HepG2 (cell line): Measurements from ENCODE around the gene RELL1. TPM values are rescaled to one million over a fixed set of nuclear protein-coding genes. Genes with fewer than 3 reads are reported as not detected.
A peak's percentile ranks its signal among the peaks of the same experiment; 100 is the strongest.

Source experiments
- CEBPG ChIP-seq: IDR thresholded peaks from 2 replicates; pipeline ENCODE4 v1.6.1; 2016
- EHMT2 ChIP-seq: fragments of 200-600 bp; sonication (generic); IDR thresholded peaks from 2 replicates; pipeline ENCODE4 v1.7.0; 2017; ENCODE audit warnings: antibody characterized with exemption, low read depth, low read length, borderline replicate concordance
- KLF12 ChIP-seq: sonication (generic); formaldehyde crosslinking; IDR thresholded peaks from 2 replicates; pipeline ENCODE4 v1.4.0; 2020; ENCODE audit warnings: missing genetic modification reagents, borderline replicate concordance
- MEF2D ChIP-seq: sonication (generic); formaldehyde crosslinking; IDR thresholded peaks from 2 replicates; pipeline ENCODE4 v1.5.1; 2020; ENCODE audit warnings: mild to moderate bottlenecking, missing genetic modification reagents
- MEIS2 ChIP-seq: sonication (generic); formaldehyde crosslinking; IDR thresholded peaks from 2 replicates; pipeline ENCODE4 v1.9.0; 2021; ENCODE audit warnings: mild to moderate bottlenecking, missing genetic modification reagents
- MIXL1 ChIP-seq: IDR thresholded peaks from 2 replicates; pipeline ENCODE4 v1.6.1; 2016
- MLX ChIP-seq: IDR thresholded peaks from 2 replicates; pipeline ENCODE4 v1.6.1; 2016
- MTF2 ChIP-seq: sonication (generic); formaldehyde crosslinking; IDR thresholded peaks from 2 replicates; pipeline ENCODE4 v1.5.0; 2020; ENCODE audit warnings: missing genetic modification reagents, borderline replicate concordance
- PCBP2 ChIP-seq: fragments of 200-400 bp; formaldehyde crosslinking; optimal IDR thresholded peaks from 2 replicates; pipeline ENCODE3; 2018; ENCODE audit warnings: low read length, low read depth; ENCODE audit not compliant: poor library complexity, severe bottlenecking
- SNAPC4 ChIP-seq: sonication (generic); formaldehyde crosslinking; IDR thresholded peaks from 2 replicates; pipeline ENCODE4 v1.4.0; 2020; ENCODE audit warnings: mild to moderate bottlenecking, missing genetic modification reagents
- ZBTB10 ChIP-seq: sonication (generic); formaldehyde crosslinking; IDR thresholded peaks from 2 replicates; pipeline ENCODE4 v1.4.0; 2020; ENCODE audit warnings: missing genetic modification reagents, borderline replicate concordance
- ZBTB42 ChIP-seq: sonication (generic); formaldehyde crosslinking; IDR thresholded peaks from 2 replicates; pipeline ENCODE4 v1.5.0; 2020; ENCODE audit warnings: mild to moderate bottlenecking, missing genetic modification reagents
- ZHX1 ChIP-seq: sonication (generic); formaldehyde crosslinking; IDR thresholded peaks from 2 replicates; pipeline ENCODE4 v1.8.1; 2022; ENCODE audit warnings: low read depth, mild to moderate bottlenecking, missing genetic modification reagents
- ZNF296 ChIP-seq: sonication (generic); formaldehyde crosslinking; conservative IDR thresholded peaks from 2 replicates; pipeline ENCODE4 v1.5.0; 2020; ENCODE audit warnings: mild to moderate bottlenecking, missing genetic modification reagents
- ZNF784 ChIP-seq: sonication (generic); formaldehyde crosslinking; IDR thresholded peaks from 2 replicates; pipeline ENCODE4 v1.5.1; 2020; ENCODE audit warnings: missing genetic modification reagents, mild to moderate bottlenecking, borderline replicate concordance
- polyA plus RNA-seq, 8 experiments: library from polyadenylated mRNA; depleted of rRNA in 3 of 8; stranded (reverse) in 7 of 8; unstranded in 1 of 8; fragments of >200 nt; fragmentation: Illumina TruSeq in 4 of 8; extraction: Trizol in 4 of 8; gene quantifications; 2 replicates each; pipeline versions ENCODE4 v1.2.1 to v1.2.3, GENCODE V29; 2011 to 2016; ENCODE audit warnings: low read depth in 4 of 8, missing spikeins in 1 of 8, mixed read lengths in 1 of 8; ENCODE audit not compliant: insufficient read depth in 1 of 8
- total RNA-seq, 5 experiments: library from RNA; depleted of rRNA; stranded (reverse); fragments of >200 nt; fragmentation: Illumina TruSeq; extraction: Trizol; gene quantifications; 2 replicates each; pipeline ENCODE4 v1.2.3, GENCODE V29; 2016; ENCODE audit warnings: low read depth in 1 of 5

RELL1 gene
- total and polyA plus RNA-seq, 2 of the 13 experiments (the other 11 are each of a cell fraction or from before 2014, with no cell fraction given) = 8.4 to 58.4 TPM

- peak; percentile 98 for TF ChIP-seq MLX
- TF ChIP-seq PCBP2 = no peak
- no peak for TF ChIP-seq ZNF296 (CRISPR knock-in tag)
- no peak for TF ChIP-seq ZNF784
- TF ChIP-seq MIXL1 = no peak; the same call in 1 of the 2 replicates
- TF ChIP-seq SNAPC4 (CRISPR knock-in tag) = no peak
- no peak for TF ChIP-seq ZBTB42 (CRISPR knock-in tag)
- peak; percentile 34; the same call in 1 of the 2 replicates for TF ChIP-seq EHMT2
- TF ChIP-seq ZHX1 (CRISPR knock-in tag) = no peak
- no peak for TF ChIP-seq ZBTB10
- TF ChIP-seq MEF2D (CRISPR knock-in tag) = peak; percentile 90
- TF ChIP-seq CEBPG (CRISPR knock-in tag) = peak; percentile 79
- TF ChIP-seq KLF12 = no peak
- TF ChIP-seq MEIS2 = no peak
- no peak for TF ChIP-seq MTF2
Observed at GRCh38 chr4:37648084-37648817, 37.9 kb downstream of the RELL1 start (continued).
